Thyroid gland (tissue), 4 donors: Measurements from ENCODE around the gene SYPL2.

Experiments used
- CTCF ChIP-seq, 6 experiments: fragments of 200-600 bp in 3 of 6; fragments of 450-650 bp in 3 of 6; sonication (generic) in 3 of 6; IDR thresholded peaks; one replicate each; pipeline ENCODE4 v1.5.1; 2016 to 2019; ENCODE audit warnings: antibody characterized with exemption in 6 of 6, mild to moderate bottlenecking in 2 of 6, inconsistent platforms in 1 of 6, moderate library complexity in 1 of 6
- POLR2A ChIP-seq, 2 donors: fragments of 450-650 bp; IDR thresholded peaks; one replicate each; pipeline ENCODE4 v1.6.1; 2017; ENCODE audit warnings: antibody characterized with exemption in 2 of 2, mild to moderate bottlenecking in 2 of 2, moderate library complexity in 1 of 2

- no peak for TF ChIP-seq CTCF (IDR thresholded peaks at IDR 0.05)
- no peak for TF ChIP-seq POLR2A (IDR thresholded peaks at IDR 0.05)
These were observed 20.9 kb downstream of the SYPL2 start for GRCh38 chr1:109487261-109487660.
